ENCODE measurements around the gene DNAI7.

Gene DNAI7

GRCh38 chr12:25101092-25101445 lies 93.9 kb downstream of the DNAI7 start:
- no peak for DNase-seq (ENCODE audit: low read depth, low spot score)

- no peak for DNase-seq (ENCODE audit: low read depth, low spot score)
These were observed 94.5 kb downstream of the DNAI7 start for GRCh38 chr12:25100194-25101091.

- DNase-seq (ENCODE audit: low read depth, low spot score): no peak
These were observed 96.0 kb downstream of the DNAI7 start for GRCh38 chr12:25099010-25099409.

GRCh38 chr12:25089738-25090137 lies 105.2 kb downstream of the DNAI7 start:
- no peak for DNase-seq (ENCODE audit: low read depth, low spot score)

- DNase-seq (ENCODE audit: low read depth, low spot score): no peak
These were observed 107.4 kb downstream of the DNAI7 start for GRCh38 chr12:25087596-25087995.

GRCh38 chr12:25084816-25085215 lies 110.1 kb downstream of the DNAI7 start:
- no peak for DNase-seq (ENCODE audit: low read depth, low spot score)

GRCh38 chr12:25083211-25083610 lies 111.7 kb downstream of the DNAI7 start:
- DNase-seq (ENCODE audit: low read depth, low spot score): no peak

GRCh38 chr12:25082628-25083027 lies 112.3 kb downstream of the DNAI7 start:
- no peak for DNase-seq (ENCODE audit: low read depth, low spot score)

GRCh38 chr12:25079393-25079792 lies 115.6 kb downstream of the DNAI7 start:
- DNase-seq (ENCODE audit: low read depth, low spot score): no peak

- DNase-seq (ENCODE audit: low read depth, low spot score): no peak
These were observed 120.0 kb downstream of the DNAI7 start for GRCh38 chr12:25074954-25075353.

- no peak for DNase-seq (ENCODE audit: low read depth, low spot score)
These were observed 120.8 kb downstream of the DNAI7 start for GRCh38 chr12:25074113-25074512.

- DNase-seq (ENCODE audit: low read depth, low spot score): no peak
These were observed 121.9 kb downstream of the DNAI7 start for GRCh38 chr12:25072906-25073650.

GRCh38 chr12:25071366-25071765 lies 123.6 kb downstream of the DNAI7 start:
- no peak for DNase-seq (ENCODE audit: low read depth, low spot score)

GRCh38 chr12:25069224-25069623 lies 125.7 kb downstream of the DNAI7 start:
- DNase-seq (ENCODE audit: low read depth, low spot score): no peak

- DNase-seq (ENCODE audit: low read depth, low spot score): no peak
These were observed 129.9 kb downstream of the DNAI7 start for GRCh38 chr12:25065035-25065434.

- DNase-seq (ENCODE audit: low read depth, low spot score): no peak
These were observed 130.9 kb downstream of the DNAI7 start for GRCh38 chr12:25063873-25064628.

- DNase-seq (ENCODE audit: low read depth, low spot score): no peak
These were observed 136.3 kb downstream of the DNAI7 start for GRCh38 chr12:25058658-25059058.

Data from smooth muscle cell of the brain vasculature (primary cell).